Renal cortical epithelial cell (primary cell): ENCODE measurements around the gene RTN4RL1. TPM values are rescaled to one million over a fixed set of nuclear protein-coding genes. Genes with fewer than 3 reads are reported as not detected.

Experiments used
- DNase-seq: peaks from one replicate; pipeline ENCODE4 v3.0.0-alpha.2; 2011; ENCODE audit warnings: low read depth
- total RNA-seq: library from RNA; depleted of rRNA; stranded (reverse); fragments of >200 nt; gene quantifications from 2 replicates; pipeline ENCODE4 v1.2.3, GENCODE V29; 2014

Gene RTN4RL1
- total RNA-seq, 1 donor from 2014 or later, result 4.3 TPM

DNA sequence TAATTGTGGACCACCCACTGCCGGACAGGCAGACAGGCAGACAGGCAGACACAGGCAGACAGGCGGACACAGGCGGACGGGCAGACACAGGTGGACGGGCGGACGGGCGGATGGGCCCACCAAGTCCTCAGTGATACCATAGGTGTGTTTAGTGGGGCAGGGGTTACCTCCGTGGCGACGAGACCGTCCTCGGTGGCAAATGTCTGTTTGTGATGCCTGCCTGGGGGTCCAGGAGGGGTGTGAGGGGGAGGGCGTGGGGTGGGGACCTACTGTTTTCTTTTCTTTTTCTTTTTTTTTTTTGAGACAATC is 76.7 kb downstream of the RTN4RL1 start:
- DNase-seq, result no peak

DNA sequence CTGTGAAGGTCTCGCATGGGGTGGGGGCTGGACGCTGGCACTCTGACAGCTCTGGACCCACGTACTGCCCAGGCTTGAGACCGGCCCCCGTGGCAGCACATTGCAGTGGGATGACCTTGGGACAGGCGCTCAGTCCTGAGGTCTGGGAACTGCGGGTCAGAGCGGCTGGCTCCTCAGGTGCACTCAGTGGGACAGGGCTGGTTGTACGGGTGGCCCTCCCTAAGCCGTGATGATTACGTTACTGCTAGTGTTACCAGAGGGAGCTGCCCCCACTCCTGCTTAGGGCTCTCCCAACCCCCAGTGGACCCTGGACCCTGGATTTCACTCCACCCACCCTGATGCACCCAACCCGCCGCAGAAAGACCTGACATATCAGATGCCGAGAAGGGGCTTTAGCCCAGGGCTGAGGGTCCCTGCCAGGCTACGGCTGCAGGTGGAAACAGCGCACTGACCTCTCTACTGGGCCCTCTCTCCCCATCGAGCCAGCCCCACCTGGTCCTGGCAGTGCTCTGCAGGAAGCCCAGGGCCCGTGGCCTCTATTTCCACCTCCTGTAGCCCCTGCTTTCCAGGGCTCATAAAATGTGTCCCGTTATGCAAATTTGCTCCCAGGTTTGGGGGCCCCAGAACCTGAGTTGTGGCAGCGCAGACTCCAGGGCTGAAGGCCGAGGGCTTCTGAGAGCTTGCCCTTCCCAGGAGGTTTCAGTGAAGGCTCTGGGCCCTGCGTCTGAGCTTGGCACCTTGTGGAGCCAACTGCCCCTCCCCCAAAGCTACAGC is 77.2 kb downstream of the RTN4RL1 start:
- DNase-seq, result no peak

DNA sequence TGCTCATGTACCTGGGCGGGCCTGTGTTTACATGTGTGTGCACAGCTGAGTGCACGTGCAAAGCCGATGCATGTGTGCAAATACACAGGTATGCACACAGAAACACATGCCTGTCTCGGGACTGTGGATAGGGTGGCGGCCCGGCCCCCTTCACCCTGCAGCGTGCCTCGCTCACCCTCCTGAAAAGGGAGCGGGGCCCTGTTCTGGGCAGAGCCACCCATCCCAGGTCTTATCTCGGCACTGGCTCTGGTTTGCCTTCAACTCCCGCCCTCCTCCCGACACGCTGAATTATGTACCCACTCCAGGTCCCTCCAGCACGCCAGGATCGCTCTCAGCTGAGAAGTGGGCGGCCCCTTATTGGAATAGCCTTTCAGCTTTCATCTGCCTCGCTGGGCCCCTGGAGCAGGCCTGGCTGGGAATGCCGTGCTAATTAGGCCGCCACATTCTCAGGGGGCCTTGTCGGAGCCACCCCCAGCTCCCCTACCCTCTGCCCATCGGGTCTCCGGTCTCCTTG is 77.8 kb downstream of the RTN4RL1 start:
- no peak for DNase-seq

DNA sequence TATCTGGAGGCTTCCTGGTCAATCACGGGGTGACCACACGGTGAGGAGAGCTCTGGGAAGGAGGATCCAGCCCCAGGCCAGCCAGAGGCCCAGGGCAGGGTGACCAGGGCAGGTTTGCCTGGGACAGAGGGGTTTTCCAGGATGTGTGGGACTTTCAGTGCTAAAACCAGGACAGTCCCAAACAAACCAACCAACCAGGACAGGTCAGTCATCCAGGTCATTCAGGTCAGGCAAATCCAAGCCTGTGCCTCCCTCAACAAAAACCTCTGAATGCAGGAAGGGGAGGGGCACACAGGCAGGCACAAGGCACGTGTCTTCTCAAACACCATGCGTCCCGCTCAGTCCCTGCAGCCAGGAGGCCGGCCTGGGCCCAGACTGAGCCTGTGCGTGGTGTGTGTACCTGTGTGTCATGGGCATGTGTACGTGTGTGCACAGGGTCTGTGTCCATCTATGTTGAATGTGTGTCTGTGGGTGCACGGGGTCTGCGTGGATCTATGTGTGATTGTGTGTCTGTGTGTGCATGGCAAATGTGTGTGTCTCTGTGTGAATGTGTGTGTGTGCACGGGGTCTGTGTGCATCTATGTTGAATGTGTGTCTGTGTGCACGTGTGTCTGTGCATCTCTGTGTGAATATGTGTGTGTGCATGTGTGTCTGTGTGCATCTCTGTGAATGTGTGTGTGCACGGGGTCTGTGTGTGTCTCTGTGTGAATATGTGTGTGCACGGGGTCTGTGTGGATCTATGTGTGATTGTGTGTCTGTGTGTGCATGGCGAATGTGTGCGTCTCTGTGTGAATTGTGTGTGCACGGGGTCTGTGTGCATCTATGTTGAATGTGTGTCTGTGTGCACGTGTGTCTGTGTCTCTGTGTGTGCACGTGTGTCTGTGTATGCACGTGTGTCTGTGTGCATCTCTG is 78.9 kb downstream of the RTN4RL1 start:
- DNase-seq, result no peak

DNA sequence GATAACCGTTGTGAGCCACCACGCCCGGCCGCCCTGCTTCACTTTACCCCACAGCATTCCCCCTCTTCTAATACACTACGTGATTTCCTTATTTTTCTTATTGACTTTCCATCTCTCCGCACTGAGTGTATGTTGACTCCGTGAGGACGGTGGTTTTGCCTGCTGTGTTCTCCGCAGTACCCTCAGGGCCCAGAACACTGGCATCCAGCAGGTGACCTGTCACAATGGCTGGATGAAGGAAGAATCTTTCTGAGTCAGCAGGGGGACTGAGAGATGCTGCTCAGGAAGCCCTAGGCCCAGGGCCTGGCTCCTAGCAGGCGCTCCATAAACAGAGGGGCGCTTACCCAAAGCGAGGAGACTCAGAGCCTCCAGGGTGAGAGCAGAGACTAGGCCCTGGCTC is 79.5 kb downstream of the RTN4RL1 start:
- DNase-seq, result no peak

DNA sequence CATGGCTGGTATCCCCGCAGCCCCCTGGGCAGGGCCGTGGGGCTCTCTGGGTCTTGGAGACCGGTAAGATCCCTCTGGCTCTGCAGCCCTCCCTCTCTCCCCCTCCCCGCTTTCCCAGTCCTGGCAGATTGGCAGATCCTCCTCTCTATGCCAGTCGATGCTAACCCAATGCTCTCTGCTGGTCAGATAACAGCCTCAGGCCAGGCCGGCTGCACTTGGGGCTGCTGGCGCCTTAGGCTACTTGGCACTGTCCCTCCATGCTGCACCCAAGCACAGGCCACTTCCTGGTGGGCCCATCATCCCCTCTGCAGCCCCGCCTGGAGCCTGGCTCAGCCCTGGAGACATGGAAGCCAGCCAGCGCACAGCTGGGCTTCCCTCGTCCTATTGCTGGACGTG is 81.7 kb downstream of the RTN4RL1 start:
- DNase-seq, result no peak

DNA sequence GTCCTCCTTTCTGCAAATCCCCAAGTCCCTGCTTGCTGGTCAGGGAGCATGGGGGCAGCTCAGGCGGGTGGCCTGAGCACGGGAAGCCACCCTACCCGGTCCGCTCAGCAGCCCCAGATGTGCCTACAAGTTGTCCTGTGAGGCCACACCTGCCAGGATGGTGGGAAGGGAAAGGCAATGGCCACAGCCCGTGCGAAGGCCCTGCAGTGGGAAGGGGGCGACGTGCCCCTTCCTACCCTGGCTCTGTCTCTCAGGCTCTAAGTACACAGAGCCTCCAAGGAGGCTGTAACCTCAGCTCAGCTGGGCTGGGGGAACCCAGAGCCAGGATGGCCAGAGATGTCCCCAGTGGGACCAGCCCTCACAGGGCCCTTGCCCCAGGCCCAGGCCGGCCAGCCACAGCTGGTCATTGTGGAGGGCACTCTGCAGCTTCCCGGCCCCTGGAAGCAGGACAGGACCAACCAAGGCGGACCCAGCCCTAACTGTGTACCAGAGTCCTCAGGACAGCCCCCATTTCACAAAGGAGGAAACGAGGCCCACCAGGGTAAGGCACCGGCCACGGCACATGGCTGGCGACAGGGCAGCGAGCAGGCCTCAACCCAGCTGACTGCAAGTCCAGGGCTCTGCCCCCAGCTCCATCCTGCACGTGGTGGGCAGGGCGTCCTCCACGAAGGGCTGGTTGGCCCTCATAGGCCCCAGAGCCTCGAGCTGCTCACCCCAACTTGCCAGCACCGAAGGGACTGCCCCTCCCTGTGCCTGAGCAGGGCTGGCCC is 82.3 kb downstream of the RTN4RL1 start:
- DNase-seq, result no peak

DNA sequence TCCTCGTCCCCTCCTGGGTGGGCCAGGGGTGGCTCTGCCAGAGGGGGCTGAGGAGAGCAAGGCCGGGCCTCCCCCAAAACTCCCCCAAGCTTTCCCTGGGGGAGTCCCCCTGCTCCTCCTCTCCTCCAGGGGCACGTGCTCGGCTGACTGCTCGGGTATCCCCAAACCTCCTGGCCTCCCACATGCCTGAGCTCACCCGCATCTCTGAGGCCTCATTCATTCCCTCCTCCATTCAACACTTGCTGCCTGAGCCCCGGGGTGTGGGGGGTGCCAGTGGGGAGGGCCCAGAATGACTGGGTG is 83.1 kb downstream of the RTN4RL1 start:
- DNase-seq, result no peak

DNA sequence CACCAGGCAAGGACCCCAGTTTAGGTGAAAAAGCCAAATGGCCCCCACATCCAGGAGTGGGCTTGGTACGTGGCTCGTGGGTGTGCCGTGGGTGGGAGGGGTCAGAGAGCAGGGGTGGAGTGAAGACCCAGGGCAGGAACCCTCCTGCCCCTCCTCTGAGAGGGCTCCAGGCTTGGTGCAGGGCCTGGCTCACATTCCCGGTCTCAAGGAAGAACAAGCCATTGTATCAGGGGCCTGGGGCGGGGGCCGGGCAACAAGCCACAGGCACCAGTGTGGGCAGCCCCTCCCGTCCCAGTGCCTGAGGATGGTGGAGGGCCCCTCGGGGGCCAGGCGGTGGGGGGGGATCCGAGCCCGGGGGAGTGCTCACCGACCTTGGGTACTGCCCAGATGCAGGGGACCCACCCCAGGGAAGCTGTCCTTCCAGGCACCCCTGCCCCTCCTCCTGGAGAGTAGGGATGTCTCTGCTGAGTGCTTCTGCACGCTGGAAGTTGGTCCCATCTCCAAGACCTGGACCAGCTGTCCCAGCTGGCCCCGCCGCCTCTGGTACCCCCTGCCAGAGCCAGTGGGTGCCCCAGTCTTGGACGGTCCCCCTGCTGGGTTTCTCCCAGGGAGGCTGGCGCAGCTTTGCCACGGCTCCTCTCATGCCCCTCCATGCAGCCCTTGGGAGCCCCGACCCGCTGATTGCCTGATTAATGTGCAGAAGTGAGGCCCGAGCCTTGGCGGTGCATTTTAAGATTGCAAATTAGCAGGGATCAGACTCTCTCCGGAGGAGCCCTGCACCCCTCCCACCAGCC is 83.7 kb downstream of the RTN4RL1 start:
- DNase-seq, result no peak

DNA sequence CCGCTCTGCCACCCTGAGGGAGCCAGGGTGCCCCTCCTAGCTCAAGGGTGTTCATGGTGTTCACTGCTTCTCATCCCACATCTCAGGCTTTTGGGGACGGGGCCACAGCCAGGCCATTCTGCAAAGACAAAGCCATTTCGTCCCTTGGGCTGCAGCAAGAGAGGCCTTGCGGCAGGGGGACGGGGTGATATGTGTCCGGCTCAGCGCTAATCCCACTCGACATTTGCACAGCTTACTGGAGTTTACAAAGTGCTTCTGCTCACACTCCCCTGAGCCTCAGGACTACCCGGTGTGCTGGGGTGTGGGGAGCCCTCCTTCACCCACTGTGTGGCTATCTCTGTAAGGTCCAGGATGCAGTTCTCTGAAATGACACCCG is 84.3 kb downstream of the RTN4RL1 start:
- no peak for DNase-seq

DNA sequence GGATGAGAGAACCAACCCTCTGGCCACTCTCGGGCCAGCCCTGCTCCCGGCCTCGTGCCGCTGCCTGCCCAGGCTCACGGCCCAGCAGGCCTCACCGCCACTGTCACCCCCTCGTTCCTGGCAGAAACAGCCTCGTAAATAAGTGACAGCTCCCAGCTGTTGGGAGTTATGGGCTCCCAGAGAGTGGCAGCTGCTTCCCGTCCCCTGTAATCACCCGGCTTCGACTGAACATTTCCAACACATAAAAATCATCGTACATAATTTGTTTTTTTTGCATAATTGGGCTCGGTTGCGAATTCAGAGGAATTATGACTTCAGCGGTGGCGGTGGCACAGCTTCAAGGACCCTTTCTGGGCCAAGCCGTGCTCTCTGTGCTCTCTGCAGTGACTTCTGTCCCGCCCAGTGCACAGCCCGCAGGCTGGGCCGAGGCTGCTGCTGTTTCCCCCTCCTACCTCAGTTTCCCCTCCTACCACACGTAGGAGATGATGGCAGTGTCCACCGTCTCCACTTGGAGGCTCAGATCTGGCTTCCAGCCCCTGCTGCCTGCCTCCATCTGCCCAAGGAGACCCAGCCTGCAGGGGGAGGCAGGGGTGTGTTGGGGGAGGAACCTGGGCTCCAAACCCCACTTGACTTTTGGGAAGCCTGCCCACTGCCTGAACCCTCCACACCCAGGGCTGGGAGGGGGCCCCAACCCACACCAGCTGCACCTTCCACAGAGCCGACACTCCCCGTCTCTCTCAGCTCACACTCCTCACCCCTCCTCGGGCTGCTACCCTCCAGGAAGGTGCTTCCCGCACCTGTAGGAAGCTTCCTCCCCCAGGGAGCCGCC is 84.9 kb downstream of the RTN4RL1 start:
- no peak for DNase-seq

DNA sequence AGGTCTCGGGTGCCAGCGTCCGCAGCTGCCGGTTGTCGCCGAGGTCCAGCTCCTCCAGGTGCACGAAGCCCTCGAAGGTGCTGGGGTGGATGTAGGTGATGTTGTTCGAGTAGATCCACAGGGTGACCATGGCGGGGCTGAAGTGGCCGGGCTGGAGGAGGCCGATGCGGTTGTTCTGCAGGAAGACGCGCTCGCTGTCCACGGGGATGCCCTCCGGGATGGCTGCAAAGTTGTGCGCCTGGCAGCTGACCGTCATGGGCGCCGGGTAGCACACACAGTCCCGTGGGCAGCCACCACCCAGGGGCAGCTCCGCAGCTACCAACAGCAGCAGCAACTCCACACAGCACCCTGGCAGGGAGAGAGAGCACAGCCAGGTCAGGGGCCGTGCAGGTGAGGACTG is 87.7 kb downstream of the RTN4RL1 start:
- no peak for DNase-seq

DNA sequence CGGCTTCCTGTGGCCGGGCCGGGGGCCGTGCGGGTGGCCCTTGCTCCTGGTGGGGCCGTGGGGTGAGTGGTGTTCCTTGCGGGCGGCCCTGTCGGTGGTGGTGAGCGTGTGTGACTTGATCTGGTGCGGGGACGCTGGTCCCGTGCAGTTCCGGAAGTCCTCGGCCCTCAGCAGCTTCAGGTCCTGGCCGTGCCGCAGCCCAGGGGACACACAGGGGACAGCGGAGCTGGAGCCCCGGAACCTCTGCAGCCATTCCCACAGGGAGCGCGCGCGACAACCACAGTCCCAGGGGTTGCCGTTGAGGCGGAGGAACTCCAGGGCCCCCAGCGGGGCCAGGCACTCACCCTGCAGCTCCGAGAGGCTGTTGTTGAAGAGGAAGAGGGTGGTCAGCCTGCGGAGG is 88.4 kb downstream of the RTN4RL1 start:
- DNase-seq, result no peak

DNA sequence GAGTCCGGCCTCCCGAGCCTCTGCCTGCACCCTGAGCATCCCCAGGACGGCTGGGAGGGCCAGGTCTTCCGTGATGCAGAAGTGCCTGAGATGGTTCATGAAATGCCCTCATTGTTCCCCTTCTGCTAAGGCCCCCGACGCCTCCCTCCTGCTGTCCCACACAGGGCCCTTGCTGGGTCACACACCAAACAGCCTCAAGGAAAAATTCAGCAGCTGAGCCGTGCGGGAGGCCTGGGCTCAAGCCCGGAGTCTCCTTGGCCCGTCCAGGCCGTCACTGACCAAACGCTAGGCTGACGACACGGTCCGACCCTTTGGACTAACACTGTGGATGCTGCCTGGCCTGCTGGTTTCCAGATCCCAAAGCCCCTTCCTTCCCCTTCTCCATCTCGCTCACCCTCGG is 90.2 kb downstream of the RTN4RL1 start:
- no peak for DNase-seq

DNA sequence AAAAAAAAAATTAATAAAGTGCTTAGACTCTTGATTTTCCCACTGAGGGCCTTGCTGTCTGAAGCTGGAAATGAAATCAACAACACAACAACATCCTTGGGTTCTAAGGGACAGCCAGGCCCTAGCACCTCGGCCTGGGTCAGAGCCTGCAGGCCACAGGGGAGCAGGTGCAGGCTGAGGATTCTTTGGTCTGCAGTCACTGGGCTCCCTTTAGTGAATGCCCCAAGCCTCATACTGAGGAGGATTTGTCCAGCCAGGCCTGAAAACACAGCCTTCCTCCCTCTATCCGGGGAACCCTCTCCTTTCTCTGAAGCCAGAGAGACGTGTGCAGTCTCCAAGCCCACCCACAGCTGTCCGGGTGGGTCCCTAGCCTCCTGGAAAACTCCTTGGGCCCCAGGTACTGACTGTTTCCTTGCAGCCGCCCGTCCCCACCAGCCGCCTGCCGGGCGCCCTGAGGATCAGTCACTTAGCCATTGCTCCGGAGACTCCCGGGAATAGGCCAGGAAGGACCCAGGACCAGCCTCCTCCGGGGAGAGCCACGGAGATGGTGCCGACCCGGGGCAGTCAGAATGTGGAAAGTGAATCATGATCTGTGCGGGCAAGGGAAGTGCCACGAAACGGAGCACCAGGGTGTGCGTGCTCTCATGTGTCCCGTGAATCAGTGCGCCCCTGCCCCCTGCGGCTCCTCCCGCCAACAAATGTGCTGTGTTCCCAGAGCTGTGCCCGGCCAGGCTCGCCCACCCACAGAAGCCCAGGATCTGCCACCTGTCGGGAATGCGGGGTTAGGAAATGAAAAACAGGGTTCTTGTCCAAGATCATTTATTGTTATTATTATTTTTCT is 91.0 kb downstream of the RTN4RL1 start:
- no peak for DNase-seq

DNA sequence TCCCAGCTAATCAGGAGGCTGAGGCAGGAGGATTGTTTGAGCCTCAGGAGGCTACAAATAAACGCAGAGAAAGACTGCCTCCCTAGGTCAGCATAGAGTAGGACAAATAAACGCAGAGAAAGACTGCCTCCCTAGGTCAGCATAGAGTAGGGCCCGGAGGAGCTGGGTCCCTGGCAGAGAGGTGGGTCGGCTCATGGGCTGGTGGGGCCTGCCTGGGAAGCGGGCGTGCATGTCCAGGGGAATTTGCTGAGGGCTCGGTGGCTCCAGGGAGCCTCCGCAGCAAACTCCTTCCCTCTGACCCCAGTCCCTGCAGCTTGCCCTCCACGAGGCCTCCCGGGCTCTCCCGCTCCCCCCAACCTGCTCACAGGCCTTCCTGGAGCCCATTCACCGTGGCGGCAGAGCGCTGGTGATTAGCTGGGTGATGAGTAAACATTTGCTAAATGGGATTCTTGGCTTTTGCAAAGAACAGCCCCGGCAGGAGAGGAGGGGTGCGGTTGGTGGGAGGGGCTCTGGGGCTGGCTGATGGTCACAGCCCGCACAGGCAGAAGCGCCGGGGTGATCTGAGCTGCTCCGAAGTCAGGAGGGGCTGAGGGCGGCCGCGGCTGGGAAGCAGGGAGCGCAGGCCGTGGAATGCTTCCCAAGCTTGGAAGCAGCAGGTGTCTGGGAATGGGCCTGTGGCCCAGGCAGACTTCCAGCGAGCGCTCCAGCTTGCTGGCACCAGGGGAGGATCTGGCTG is 93.1 kb downstream of the RTN4RL1 start:
- DNase-seq, result peak; percentile 67

DNA sequence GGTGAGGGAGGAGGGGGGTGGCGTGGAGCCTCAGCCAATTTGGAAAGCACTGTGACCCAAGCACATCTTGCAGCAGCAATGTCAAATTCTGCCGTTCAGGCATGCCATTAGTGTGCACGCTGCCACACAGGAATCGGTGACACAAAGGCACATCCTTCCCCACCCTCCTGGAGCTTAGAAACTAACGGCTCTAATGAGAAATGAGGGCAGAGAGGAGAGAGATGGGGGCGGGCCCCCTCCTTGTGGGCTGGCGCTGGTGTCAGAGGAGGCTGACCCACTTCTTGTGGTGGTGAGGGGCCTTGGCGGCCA is 94.8 kb downstream of the RTN4RL1 start:
- no peak for DNase-seq

DNA sequence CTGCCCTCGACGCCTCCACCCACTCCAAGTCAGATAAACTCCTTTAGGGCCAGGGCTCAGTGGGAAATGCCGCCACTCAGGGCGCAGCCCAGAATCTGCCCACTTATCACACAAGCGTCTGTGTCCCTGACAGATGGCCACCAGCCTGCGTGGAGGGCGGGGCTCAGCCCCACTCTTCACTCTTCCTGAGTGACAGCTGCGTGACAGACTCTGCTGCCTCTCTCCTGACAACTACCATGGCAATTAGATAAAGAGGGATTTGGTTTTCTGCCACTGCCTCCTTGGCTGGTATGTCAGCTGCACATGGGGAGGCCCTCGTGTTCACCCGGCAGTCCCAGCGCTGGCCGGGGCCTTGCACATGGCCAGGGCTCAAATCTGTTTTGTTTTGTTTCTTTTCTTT is 96.2 kb downstream of the RTN4RL1 start:
- no peak for DNase-seq

DNA sequence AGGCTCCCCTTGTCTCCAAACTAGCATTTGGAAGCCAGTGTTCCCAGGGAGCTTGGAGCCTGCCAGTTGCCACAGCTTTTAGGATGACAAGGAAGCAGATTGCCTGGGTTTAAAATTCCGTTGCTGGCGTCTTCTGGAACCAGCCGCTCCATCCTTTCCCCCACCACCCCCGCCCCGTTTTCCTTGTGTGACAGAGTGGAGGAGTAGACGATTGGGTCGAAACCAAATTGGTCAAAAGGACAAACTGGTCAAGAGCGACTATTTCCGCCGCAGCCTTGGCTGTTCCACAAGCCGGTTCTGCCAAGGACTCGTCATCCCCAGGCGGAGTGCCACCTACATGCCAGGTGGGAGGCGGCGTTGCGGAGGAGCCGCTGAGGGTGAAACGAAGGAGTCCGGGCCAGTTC is 104.2 kb downstream of the RTN4RL1 start:
- DNase-seq, result no peak
